Sigmoid colon (tissue), 3 donors: ENCODE data around the gene OGFR.

Source experiments
- CTCF ChIP-seq, 4 experiments: fragments of 450-650 bp in 3 of 4; fragments of 200-600 bp in 1 of 4; IDR thresholded peaks; one replicate each; pipeline ENCODE4 v1.5.1; 2016 to 2019; ENCODE audit warnings: antibody characterized with exemption in 4 of 4, mild to moderate bottlenecking in 3 of 4, moderate library complexity in 2 of 4
- POLR2A ChIP-seq, 2 donors: fragments of 450-650 bp; IDR thresholded peaks; one replicate each; pipeline ENCODE4 v1.6.1; 2016; ENCODE audit warnings: antibody characterized with exemption in 2 of 2, mild to moderate bottlenecking in 2 of 2, moderate library complexity in 2 of 2

GRCh38 chr20:62795023-62795761 lies 9.4 kb upstream of the OGFR start:
- peak in 1 of 2 donors; percentile 33 for TF ChIP-seq POLR2A (IDR thresholded peaks at IDR 0.05)
- TF ChIP-seq CTCF (IDR thresholded peaks at IDR 0.05), result no peak
